Stimulated activated CD4-positive, alpha-beta T cell treated with anti-CD3 and anti-CD28 coated beads, Interleukin-1b, Interleukin-23, amount 100 ng/mL, for 48 hours (primary cell): ENCODE data around the gene FAR1.
"Not testable (repeated sequence)": the region's sequence is repeated elsewhere in the genome, so short reads cannot be mapped to it uniquely, and the experiment has no call there.

Experiments used
- DNase-seq: peaks from one replicate; pipeline ENCODE4 v3.0.0-alpha.2; 2020

Gene FAR1

DNA sequence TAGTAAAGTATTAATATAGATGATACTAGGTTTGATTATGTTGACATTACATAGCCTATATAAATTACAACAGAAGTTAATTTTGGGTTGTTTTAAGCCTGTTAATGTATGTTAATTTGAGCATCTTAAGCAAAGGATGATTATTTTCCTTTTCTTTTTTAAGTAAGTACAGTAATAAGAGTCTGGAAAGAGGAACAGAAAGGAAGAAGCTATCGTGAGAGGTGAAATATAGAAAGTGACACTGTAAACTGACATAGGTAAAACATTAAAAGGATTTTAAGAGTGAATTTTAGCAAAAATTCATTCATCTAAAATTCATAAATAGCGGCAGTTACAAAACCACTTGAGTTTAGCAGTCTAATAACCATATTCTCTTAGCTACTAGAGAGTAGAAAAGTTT lies 45.5 kb downstream of the FAR1 start:
- no peak for DNase-seq

GRCh38 chr11:13717331-13717730 lies 48.9 kb downstream of the FAR1 start:
- no peak for DNase-seq

DNA sequence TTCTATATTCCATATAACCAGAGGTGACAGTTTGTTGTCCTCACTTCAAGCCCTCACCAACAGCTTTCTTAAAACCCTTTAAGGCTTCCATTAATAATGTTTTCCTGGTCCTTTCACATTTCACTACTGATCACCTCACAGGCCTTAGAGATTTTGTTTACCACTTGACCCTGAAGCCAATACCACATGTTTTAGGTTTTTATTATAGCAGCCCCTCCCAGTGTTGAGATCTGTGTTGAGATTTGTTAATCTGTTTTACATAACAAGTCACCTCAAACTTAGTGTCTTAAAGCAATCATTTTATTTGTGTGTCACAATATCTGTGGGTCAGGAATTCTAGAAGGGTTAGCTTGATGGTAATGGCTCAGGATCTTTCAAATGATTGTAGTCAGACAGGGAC lies 49.9 kb downstream of the FAR1 start:
- DNase-seq: no peak

DNA sequence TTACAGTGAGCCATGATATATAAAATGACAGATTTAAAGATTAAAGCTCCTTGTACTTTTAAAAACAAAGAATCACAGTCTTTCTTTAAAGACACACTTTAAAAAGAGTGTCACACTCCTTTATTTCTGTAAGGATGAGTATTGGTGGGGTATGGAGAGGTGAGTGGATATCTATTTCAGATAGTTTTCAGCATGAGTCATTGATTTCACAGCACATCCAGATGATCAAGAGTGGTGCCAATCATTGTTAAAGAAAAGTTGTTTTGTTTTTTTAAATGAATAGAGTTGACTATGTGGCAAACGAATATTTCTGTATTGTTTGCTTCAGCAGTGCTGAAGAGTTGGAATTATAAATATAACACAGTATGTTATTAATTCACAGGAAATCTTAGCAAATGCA lies 52.5 kb downstream of the FAR1 start:
- DNase-seq: no peak

DNA sequence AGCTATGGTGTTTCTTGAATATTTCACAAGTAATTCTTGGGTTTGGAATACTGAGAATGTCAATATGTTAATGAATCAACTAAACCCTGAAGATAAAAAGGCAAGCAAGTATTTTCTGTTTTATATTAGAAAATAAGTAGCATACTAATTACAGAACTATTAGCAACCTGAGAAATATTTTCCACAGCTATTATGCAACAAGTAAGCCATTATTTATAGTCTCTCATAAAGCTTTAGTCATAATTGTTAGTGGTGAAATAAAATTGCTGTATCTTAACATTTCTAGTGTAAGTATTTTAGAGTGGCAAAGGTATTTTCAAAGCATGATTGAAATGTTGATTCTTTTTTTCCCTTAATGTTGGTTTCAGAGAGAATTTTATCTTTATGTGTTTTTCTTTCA lies 53.3 kb downstream of the FAR1 start:
- no peak for DNase-seq

GRCh38 chr11:13726456-13726855 lies 58.0 kb downstream of the FAR1 start:
- no peak for DNase-seq

- DNase-seq: no peak
Measured at GRCh38 chr11:13728076-13728475, 59.6 kb downstream of the FAR1 start.

DNA sequence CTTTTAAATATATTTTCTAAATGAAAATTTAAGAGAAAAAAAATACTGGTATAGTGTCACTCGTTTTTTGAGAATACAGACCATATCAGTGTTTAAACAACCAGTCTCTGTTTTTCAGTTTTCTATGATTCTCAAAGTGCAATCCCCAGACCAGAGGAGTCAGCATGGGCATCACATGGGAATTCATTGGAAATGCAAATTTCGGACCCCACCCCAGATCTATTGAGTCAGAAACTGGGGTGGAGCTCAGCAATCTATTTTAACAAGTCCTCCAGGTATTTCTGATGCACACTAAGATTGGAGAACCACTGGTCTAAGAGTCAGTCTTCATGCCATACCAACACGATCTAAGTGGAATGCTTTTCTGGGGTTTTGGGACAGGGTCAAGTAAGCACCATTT lies 66.1 kb downstream of the FAR1 start:
- DNase-seq: no peak

DNA sequence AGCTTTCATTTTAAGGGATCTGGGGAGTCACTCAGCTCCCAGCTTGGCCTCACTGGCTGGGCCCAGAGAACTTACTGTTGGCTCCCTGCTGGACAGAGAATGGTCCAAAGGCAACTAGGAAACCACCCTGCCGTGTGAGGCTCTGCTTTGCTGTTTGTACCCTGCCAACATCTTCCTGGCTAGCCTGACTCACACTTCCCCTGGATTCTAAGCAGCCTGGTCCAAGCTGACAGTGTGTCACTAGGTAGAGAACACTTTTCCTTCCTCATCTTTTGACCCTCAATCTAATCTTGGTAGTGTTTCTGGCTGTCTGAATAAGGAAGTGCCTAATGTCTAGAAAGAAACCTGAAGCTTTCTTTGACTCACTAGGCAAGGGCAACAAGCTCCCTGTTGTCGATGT lies 76.7 kb downstream of the FAR1 start:
- DNase-seq: no peak

DNA sequence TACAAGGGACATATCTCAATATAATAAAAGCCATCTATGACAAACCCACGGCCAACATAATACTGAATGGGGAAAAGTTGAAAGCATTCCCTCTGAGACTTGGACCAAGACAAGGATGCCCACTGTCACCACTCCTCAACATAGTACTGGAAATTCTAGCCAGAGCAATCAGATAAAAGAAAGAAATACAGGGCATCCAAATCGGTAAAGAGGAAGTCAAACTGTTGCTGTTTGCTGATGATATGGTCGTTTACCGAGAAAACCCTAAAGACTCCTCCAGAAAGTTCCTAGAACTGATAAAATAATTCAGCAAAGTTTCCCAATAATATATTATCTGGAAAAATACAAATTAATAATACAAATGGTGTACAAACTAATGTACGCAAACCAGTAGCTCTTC lies 84.8 kb downstream of the FAR1 start:
- DNase-seq: not testable (repeated sequence)

DNA sequence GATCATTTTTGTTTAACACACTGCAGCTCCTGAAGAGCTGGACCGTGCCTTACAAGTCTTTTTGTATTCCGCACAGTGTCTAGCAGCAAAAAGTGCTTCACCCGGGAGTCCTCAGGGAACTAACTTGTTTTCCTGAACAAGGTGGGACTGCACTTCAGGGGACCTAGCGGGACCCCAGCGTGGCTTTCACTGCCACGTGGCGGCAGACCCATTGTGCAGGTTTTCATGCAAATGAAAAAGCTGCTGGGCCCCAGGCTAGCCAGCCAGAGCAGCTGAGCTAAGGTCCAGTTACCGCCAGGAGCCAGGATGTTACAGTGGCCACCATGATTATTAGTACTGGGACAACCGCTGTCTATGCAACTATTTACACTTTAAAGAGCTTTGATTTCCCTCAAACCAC lies 90.6 kb downstream of the FAR1 start:
- no peak for DNase-seq

DNA sequence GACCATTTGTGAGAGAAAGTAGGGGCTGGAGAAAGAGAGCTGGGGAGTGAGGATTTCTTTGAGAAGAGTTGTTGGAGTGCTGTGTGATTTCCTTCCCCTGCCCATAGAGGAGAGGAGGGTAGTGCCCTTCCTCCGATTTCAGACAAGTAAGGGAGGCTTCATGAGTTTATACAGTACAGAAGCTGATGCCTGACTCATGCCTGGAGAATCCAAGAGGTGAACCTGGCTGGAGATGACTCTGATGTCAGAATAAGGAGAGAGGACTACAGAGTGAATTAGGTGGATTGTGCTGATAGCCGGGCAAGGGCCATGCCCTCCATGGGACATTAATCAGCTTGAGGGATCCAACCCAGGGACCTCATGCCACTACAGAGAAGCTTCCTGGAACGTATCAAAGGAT lies 91.6 kb downstream of the FAR1 start:
- DNase-seq: no peak

- no peak for DNase-seq
Measured at GRCh38 chr11:13761250-13761649, 92.8 kb downstream of the FAR1 start.

- no peak for DNase-seq
Measured at GRCh38 chr11:13761716-13762115, 93.2 kb downstream of the FAR1 start.

GRCh38 chr11:13762718-13763117 lies 94.2 kb downstream of the FAR1 start:
- DNase-seq: no peak

DNA sequence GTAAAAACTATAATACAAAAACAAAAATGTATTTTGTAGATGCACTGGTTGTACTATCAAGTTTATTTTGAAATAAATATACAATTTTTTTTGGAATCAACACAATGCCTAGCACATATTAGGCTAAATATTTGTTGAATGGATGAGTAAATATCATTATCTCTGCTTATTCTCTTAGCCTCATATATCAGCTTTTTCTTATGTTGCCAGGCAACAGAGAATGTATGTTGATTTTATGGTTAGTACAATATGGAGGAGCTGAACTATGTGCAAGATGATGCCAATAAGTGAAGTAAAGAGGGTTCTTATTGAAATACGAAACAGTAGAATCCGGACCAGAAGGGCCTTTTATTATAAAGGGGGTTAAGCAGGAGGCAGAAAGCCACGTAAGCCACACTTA lies 94.9 kb downstream of the FAR1 start:
- DNase-seq: no peak

DNA sequence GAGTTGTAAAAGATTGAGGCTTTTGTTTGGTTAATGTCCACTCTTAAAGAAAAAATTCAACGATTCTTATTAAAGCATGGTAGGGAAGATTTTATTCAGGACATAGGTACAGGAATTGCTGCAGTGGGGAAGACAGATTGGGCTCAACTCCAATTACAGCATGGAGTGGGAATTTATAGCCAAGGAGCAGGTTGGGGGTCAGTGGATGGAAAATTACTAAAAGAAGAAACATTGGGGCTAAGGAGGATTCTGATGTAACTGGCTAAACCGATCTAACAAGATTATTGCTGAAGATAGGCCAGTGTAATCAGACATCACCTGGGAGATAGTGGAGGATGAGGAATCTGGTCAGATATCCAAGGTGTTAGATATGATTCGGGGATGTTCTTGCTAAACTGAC lies 97.4 kb downstream of the FAR1 start:
- no peak for DNase-seq

DNA sequence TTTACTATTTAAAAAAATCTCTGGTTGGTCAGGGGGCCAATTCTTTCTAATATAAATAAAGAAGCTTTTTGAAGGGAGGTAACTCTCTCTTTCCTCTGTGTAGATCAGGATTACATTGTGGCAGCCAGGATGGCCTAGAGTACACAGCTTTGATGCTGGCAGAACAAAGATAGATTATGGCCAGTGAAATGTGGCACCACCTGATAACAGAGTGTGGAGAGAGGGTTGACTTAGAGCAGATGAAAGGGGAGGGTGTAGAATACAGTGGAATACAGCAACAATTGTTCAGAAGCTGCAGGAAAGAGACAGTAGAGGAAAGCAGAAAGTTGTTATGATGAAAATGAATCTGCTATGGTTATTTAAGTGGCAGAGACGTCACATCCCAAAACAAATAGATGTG lies 99.0 kb downstream of the FAR1 start:
- DNase-seq: no peak

DNA sequence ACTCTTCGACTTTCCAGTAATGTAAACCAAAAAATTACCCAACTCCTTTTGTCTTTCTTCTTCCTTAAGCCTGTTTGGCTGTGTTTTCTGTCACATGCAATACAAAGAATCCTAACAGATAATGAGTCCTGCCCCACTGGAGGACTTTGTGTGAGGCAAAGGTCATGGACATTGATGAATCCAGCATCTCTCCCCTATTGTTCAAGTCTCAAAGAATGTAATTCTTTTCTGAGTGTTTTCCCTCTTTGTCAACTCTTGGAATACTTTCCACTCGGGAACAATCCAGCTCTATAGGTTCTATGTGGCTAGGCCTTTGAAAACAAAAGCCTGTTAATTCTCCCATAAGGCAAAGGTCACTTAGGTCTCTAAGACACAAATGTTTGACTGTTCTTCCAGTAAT lies 100.7 kb downstream of the FAR1 start:
- DNase-seq: no peak

DNA sequence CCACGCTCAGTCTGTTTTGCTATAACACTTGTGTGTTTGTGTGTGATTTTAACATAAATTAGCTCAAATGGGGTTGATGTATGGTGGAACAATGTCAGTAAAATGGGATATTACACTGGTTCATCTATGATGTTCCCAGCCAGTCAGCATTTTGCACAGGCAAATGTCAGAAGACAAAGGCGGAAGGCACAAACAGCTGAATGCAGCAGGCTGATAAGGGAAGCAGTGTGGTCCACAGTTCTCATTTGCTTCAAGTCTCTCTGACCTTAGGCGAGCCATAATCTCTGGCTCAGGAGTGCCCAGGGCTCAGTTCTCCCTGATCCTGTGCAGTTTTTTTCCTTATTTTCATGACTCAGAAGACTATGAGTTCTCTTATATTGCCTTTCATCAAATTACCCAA lies 102.7 kb downstream of the FAR1 start:
- no peak for DNase-seq

DNA sequence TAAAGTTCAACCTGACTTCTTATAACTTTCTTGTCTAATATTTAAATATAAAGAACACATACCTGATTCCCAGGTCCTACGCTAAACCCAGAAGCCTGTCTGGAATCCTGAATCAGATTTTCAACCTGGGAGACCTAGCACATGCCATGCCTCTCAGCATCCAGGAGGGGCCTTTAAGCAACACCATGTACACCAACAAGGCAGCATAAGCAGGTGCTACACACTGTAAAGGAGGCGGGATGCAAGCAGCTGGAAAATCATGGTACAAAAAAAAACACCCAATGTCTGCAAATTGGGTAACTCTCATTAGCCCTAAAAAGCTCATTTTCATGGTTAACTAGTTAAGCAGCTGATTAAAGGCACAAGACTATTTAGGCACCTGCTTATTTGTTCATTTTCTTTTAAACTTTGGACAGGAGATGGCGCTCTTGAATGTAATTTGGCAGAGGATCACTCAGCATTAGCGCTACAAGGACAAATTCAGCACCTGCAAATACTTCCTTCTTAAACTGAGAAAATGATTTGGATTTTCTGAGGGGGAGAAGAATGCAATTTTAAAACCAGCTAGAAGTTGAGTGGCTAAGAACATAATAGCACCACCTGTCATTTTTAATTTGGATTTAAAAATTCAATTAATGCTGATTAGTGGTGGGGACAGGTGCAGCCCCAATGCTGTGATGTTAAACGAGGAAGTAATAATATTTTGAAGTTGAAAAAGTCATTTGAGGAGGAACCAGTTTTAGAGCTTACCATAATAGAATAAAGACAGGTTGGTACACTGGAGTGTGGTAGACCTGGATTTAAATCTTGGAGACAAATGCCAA lies 104.0 kb downstream of the FAR1 start:
- DNase-seq: no peak

GRCh38 chr11:13775471-13775870 lies 107.0 kb downstream of the FAR1 start:
- no peak for DNase-seq

DNA sequence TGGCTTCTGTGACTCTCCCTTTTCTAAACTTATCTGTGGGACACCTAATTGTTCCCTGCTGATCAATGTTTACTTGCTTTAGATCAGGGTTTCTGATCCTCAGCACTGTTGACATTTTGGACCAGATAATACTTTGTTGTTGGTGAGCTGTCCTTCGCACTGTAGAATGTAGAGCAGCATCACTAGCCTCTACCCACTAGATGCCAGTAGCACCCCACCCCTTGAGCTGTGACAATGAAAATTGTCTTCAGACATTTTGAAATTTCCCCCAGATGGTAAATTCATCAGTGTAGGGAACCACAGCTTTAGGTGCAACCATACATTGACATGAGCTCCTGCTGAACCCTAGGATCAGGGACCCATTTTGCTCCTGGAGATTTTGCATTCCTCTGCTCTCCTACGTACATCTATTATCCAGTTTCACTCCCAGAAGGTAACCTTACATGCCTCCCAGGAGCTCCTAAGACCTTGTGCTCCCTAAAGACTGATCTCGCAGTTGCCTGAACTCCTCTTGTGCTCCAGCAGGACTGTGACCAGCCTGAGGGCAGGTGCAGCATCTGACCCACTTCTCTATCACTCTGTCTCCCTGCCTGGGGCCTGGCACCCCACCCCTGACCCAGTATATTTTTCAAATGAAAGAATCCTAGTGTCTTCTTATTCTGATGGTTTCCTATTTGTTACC lies 107.8 kb downstream of the FAR1 start:
- DNase-seq: no peak

DNA sequence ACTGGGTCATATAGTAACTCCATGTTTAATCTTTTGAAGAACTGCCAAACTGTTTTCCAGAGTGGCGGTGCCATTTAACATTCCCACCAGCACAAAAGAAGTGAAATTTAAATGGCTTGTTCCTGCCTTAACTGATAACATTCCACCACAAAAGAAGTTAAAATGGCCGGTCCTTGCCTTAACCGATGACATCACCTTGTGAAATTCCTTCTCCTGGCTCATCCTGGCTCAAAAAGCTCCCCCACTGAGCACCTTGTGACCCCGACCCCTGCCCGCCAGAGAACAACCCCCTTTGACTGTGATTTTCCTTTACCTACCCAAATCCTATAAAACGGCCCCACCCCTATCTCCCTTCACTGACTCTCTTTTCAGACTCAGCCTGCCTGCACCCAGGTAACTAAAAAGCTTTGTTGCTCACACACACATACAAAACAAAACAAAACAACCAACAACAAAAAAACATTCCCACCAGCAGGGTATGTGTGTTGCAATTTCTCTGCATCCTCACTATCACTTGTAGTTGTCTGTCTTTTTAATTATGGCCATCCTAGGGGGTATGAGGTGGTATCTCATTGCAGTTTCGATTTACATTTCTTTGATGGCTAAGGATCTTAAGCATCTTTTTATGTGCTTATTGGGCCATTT lies 109.0 kb downstream of the FAR1 start:
- DNase-seq: no peak
